SK-N-SH treated with all-trans-retinoic acid at 6 μM for 48 hours (cell line): ENCODE results near the gene SFI1.
"Not testable (repeated sequence)": the region's sequence is repeated elsewhere in the genome, so short reads cannot be mapped to it uniquely, and the experiment has no call there.

Experiments
- ATAC-seq: fragments of 200-7000 bp; cut with Tn5 transposase; 3 replicates; pipeline ENCODE4 v1.9.1; 2020; ENCODE audit warnings: mild to moderate bottlenecking, moderate library complexity
- BACH2 ChIP-seq: fragments of 250-450 bp; sonication (Bioruptor Pico); IDR thresholded peaks from 2 replicates; pipeline ENCODE4 v1.9.0; 2021; ENCODE audit warnings: mild to moderate bottlenecking, borderline replicate concordance
- CREB5 ChIP-seq: fragments of 250-450 bp; sonication (Bioruptor Pico); IDR thresholded peaks from 2 replicates; pipeline ENCODE4 v1.5.1; 2020; ENCODE audit warnings: low read depth, mild to moderate bottlenecking, moderate library complexity
- CSDC2 ChIP-seq: fragments of 250-450 bp; sonication (Bioruptor Pico); IDR thresholded peaks from 2 replicates; pipeline ENCODE4 v1.5.0; 2020; ENCODE audit warnings: mild to moderate bottlenecking, moderate library complexity
- ESRRG ChIP-seq: fragments of 250-450 bp; sonication (Bioruptor Pico); IDR thresholded peaks from 2 replicates; pipeline ENCODE4 v1.6.1; 2021; ENCODE audit warnings: mild to moderate bottlenecking
- GLIS3 ChIP-seq: fragments of 250-450 bp; sonication (Bioruptor Pico); IDR thresholded peaks from 2 replicates; pipeline ENCODE4 v1.5.0; 2020; ENCODE audit warnings: mild to moderate bottlenecking, moderate library complexity
- ISL1 ChIP-seq: fragments of 250-450 bp; sonication (Bioruptor Pico); IDR thresholded peaks from 2 replicates; pipeline ENCODE4 v2.1.2; 2022; ENCODE audit warnings: mild to moderate bottlenecking, moderate library complexity
- OSR1 ChIP-seq: fragments of 250-450 bp; sonication (Bioruptor Pico); IDR thresholded peaks from 2 replicates; pipeline ENCODE4 v1.8.0; 2022; ENCODE audit warnings: moderate library complexity, mild to moderate bottlenecking, inconsistent platforms
- PATZ1 ChIP-seq: fragments of 250-450 bp; sonication (Bioruptor Pico); IDR thresholded peaks from 2 replicates; pipeline ENCODE4 v1.8.0; 2020; ENCODE audit warnings: mild to moderate bottlenecking, moderate library complexity, borderline replicate concordance
- PPARA ChIP-seq: fragments of 250-450 bp; sonication (Bioruptor Pico); IDR thresholded peaks from 2 replicates; pipeline ENCODE4 v1.5.0; 2020; ENCODE audit warnings: mild to moderate bottlenecking, borderline replicate concordance
- SNAI2 ChIP-seq: fragments of 250-450 bp; sonication (Bioruptor Pico); IDR thresholded peaks from 2 replicates; pipeline ENCODE4 v1.5.0; 2020; ENCODE audit warnings: mild to moderate bottlenecking, moderate library complexity
- TCF4 ChIP-seq: fragments of 250-450 bp; sonication (Bioruptor Pico); IDR thresholded peaks from 2 replicates; pipeline ENCODE4 v1.8.0; 2021; ENCODE audit warnings: mild to moderate bottlenecking, moderate library complexity, borderline replicate concordance
- TOX ChIP-seq: fragments of 250-450 bp; sonication (Bioruptor Pico); IDR thresholded peaks from 2 replicates; pipeline ENCODE4 v1.8.0; 2021; ENCODE audit warnings: mild to moderate bottlenecking, moderate library complexity, borderline replicate concordance
- ZFP30 ChIP-seq: fragments of 450-650 bp; formaldehyde crosslinking; IDR thresholded peaks from 2 replicates; pipeline ENCODE4 v1.5.0; 2022; ENCODE audit warnings: mild to moderate bottlenecking, moderate library complexity
- ZNF565 ChIP-seq: fragments of 450-650 bp; formaldehyde crosslinking; conservative IDR thresholded peaks from 2 replicates; pipeline ENCODE4 v1.5.0; 2020; ENCODE audit warnings: low read depth, mild to moderate bottlenecking, moderate library complexity
- ZNF8 ChIP-seq: fragments of 450-650 bp; formaldehyde crosslinking; IDR thresholded peaks from 2 replicates; pipeline ENCODE4 v1.5.0; 2020; ENCODE audit warnings: mild to moderate bottlenecking, moderate library complexity
- TF ChIP-seq, protein P1 (sequence below): fragments of 250-450 bp; sonication (Bioruptor Pico); IDR thresholded peaks from 2 replicates; pipeline ENCODE4 v1.5.1; 2021; ENCODE audit warnings: mild to moderate bottlenecking, moderate library complexity

SFI1 gene

GRCh38 chr22:31520051-31520450 lies 23.7 kb downstream of the SFI1 start (continued):
- TF ChIP-seq, protein P1, sequence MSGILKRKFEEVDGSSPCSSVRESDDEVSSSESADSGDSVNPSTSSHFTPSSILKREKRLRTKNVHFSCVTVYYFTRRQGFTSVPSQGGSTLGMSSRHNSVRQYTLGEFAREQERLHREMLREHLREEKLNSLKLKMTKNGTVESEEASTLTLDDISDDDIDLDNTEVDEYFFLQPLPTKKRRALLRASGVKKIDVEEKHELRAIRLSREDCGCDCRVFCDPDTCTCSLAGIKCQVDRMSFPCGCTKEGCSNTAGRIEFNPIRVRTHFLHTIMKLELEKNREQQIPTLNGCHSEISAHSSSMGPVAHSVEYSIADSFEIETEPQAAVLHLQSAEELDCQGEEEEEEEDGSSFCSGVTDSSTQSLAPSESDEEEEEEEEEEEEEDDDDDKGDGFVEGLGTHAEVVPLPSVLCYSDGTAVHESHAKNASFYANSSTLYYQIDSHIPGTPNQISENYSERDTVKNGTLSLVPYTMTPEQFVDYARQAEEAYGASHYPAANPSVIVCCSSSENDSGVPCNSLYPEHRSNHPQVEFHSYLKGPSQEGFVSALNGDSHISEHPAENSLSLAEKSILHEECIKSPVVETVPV (CRISPR knock-in tag) = no peak
- TF ChIP-seq ZNF565 (CRISPR knock-in tag) (no peak), CREB5 (no peak), OSR1 (CRISPR knock-in tag) (no peak), ESRRG (no peak), PATZ1 (CRISPR knock-in tag) (no peak), ZFP30 (CRISPR knock-in tag) (no peak), GLIS3 (CRISPR knock-in tag) (no peak), CSDC2 (no peak)

DNA sequence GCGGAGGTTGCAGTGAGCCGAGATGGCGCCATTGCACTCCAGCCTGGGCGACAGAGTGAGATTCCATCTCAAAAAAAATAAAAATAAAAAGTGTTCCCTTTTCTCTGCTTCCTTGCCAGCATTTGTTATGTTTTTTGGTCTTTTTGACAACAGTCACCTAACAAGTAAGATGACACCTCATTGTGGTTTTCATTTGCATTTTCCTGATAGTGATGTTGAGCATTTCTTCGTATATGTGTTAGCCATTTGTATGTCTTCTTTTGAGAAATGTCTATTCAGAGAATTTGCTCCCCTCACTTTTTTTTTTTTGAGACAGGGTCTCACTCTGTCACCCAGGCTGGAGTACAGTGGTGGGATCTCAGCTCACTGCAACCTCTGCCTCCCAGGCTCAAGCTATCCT lies 27.8 kb downstream of the SFI1 start:
- ATAC-seq = not testable (repeated sequence)

DNA sequence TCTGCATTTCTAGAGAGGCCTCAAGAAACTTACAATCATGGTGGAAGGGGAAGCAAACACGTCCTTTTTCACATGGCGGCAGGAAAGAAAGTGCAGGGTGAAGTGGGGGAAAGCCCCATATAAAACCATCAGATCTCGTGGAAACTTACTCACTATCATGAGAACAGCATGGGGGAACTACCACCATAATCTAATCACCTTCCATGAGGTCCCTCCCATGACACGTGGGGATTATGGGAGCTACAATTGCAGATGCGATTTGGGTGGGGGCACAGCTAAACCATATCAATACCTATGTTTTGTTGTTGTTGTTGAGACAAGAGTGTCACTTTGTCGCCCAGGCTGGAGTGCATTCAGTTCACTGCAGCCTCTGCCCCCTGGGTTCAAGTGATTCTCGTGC lies 29.9 kb downstream of the SFI1 start:
- no peak for ATAC-seq
- TF ChIP-seq SNAI2 (CRISPR knock-in tag) (no peak), CSDC2 (no peak), PPARA (CRISPR knock-in tag) (no peak), TCF4 (CRISPR knock-in tag) (no peak), CREB5 (no peak)
- TF ChIP-seq, protein P1 (CRISPR knock-in tag) = no peak

GRCh38 chr22:31530823-31531195 lies 34.5 kb downstream of the SFI1 start:
- TF ChIP-seq ZNF8 (CRISPR knock-in tag) (no peak), ISL1 (CRISPR knock-in tag) (peak; percentile 51)
- TF ChIP-seq, all 23 proteins: peak for 1
- peak; percentile 60 for ATAC-seq

DNA sequence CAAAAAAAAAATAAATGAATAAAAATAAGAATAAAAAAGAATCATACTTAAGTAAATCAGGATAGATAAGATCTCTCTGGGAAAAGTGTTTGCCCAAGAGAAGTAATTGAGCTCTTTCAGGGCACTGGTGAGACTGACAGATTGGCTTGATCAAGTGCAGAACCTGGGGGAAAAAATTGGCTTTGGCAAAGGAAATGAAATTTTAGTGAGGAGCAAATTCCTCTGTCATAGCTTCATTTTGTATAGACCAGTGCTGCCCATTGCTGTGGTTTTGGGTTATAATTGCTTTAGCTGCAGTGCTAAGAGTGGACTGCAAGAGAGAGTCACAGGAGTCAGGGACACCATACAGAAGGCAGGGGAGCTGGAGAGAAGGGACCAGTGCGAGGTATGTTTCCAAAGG lies 35.7 kb downstream of the SFI1 start:
- TF ChIP-seq TOX (CRISPR knock-in tag) (no peak), BACH2 (CRISPR knock-in tag) (no peak), SNAI2 (CRISPR knock-in tag) (0 out of 2 replicates have a peak, but pooled peaks have one; percentile 24), TCF4 (CRISPR knock-in tag) (peak; percentile 52; the same call in 1 of the 2 replicates), CREB5 (no peak), PATZ1 (CRISPR knock-in tag) (no peak), ISL1 (CRISPR knock-in tag) (peak; percentile 90)
- TF ChIP-seq, protein P1 (CRISPR knock-in tag) = 0 out of 2 replicates have a peak, but pooled peaks have one; percentile 24
- peak; percentile 90 for ATAC-seq
